ENCODE data around the gene ZNF619.

The ZNF619 gene

GRCh38 chr3:40494698-40495097 is 17.8 kb downstream of the ZNF619 start:
- Histone ChIP-seq H3K36me3 (ENCODE audit: control insufficient read depth, low read length) (no peaks in the 10 kb centered on the region), H3K4me1 (ENCODE audit: control insufficient read depth, low read length) (no peaks in the 10 kb centered on the region), H3K9me2 (replicated peaks; ENCODE audit: control insufficient read depth, low read length) (no peaks in the 10 kb centered on the region), H3K27me3 (ENCODE audit: control insufficient read depth, low read length) (no peaks in the 10 kb centered on the region), H3K4me2 (ENCODE audit: low read length) (no peak overlapping the region), H3K27ac (ENCODE audit: low read depth, low read length) (no peak overlapping the region), H3K9me3 (ENCODE audit: control insufficient read depth, insufficient read depth, low read length) (no peaks in the 10 kb centered on the region), H4K20me1 (ENCODE audit: control insufficient read depth, insufficient read depth, low read depth, low read length) (no peaks in the 10 kb centered on the region), H3F3A (ENCODE audit: control insufficient read depth, insufficient read depth) (no peaks in the 10 kb centered on the region), H3K79me2 (ENCODE audit: control insufficient read depth, low read length) (no peaks in the 10 kb centered on the region), H3K4me3 (ENCODE audit: low read length) (no peak overlapping the region)
- no peak for TF ChIP-seq EZH2phosphoT487 (IDR thresholded peaks at IDR 0.05; ENCODE audit: borderline replicate concordance, low read length)
- no peak for TF ChIP-seq CTCF (IDR thresholded peaks at IDR 0.05; ENCODE audit: low read depth, low read length, poor library complexity, severe bottlenecking)

- no peaks in the 10 kb centered on the region for H3F3A ChIP-seq (ENCODE audit: control insufficient read depth, insufficient read depth)
Measured at GRCh38 chr3:40497288-40497687, 20.4 kb downstream of the ZNF619 start.

GRCh38 chr3:40499952-40500351 is 23.0 kb downstream of the ZNF619 start:
- TF ChIP-seq EZH2phosphoT487 (IDR thresholded peaks at IDR 0.05; ENCODE audit: borderline replicate concordance, low read length), result no peak
- TF ChIP-seq CTCF (IDR thresholded peaks at IDR 0.05; ENCODE audit: low read depth, low read length, poor library complexity, severe bottlenecking), result no peak
- Histone ChIP-seq H3K4me3 (ENCODE audit: low read length) (no peak overlapping the region), H4K20me1 (ENCODE audit: control insufficient read depth, insufficient read depth, low read depth, low read length) (no peaks in the 10 kb centered on the region), H3K27ac (ENCODE audit: low read depth, low read length) (no peak overlapping the region), H3K9me3 (ENCODE audit: control insufficient read depth, insufficient read depth, low read length) (no peaks in the 10 kb centered on the region), H3K27me3 (ENCODE audit: control insufficient read depth, low read length) (no peaks in the 10 kb centered on the region), H3K79me2 (ENCODE audit: control insufficient read depth, low read length) (no peaks in the 10 kb centered on the region), H3K4me2 (ENCODE audit: low read length) (no peak overlapping the region), H3K4me1 (ENCODE audit: control insufficient read depth, low read length) (no peaks in the 10 kb centered on the region), H3K9me2 (replicated peaks; ENCODE audit: control insufficient read depth, low read length) (no peaks in the 10 kb centered on the region), H3F3A (ENCODE audit: control insufficient read depth, insufficient read depth) (no peaks in the 10 kb centered on the region), H3K36me3 (ENCODE audit: control insufficient read depth, low read length) (no peaks in the 10 kb centered on the region)

More at GRCh38 chr3:40497288-40497687, 20.4 kb downstream of the ZNF619 start:
- Histone ChIP-seq H4K20me1 (ENCODE audit: control insufficient read depth, insufficient read depth, low read depth, low read length) (no peaks in the 10 kb centered on the region), H3K4me1 (ENCODE audit: control insufficient read depth, low read length) (no peaks in the 10 kb centered on the region), H3K79me2 (ENCODE audit: control insufficient read depth, low read length) (no peaks in the 10 kb centered on the region), H3K4me3 (ENCODE audit: low read length) (no peak overlapping the region), H3K9me3 (ENCODE audit: control insufficient read depth, insufficient read depth, low read length) (no peaks in the 10 kb centered on the region), H3K36me3 (ENCODE audit: control insufficient read depth, low read length) (no peaks in the 10 kb centered on the region), H3K4me2 (ENCODE audit: low read length) (no peak overlapping the region), H3K27ac (ENCODE audit: low read depth, low read length) (no peak overlapping the region), H3K27me3 (ENCODE audit: control insufficient read depth, low read length) (no peaks in the 10 kb centered on the region), H3K9me2 (replicated peaks; ENCODE audit: control insufficient read depth, low read length) (no peaks in the 10 kb centered on the region)
- no peak for TF ChIP-seq CTCF (IDR thresholded peaks at IDR 0.05; ENCODE audit: low read depth, low read length, poor library complexity, severe bottlenecking)
- TF ChIP-seq EZH2phosphoT487 (IDR thresholded peaks at IDR 0.05; ENCODE audit: borderline replicate concordance, low read length), result no peak

GRCh38 chr3:40502034-40502433 is 25.1 kb downstream of the ZNF619 start:
- Histone ChIP-seq H3K4me1 (ENCODE audit: control insufficient read depth, low read length) (peaks cover 7% of the 10 kb centered on the region), H3K27ac (ENCODE audit: low read depth, low read length) (no peak overlapping the region), H3K27me3 (ENCODE audit: control insufficient read depth, low read length) (no peaks in the 10 kb centered on the region), H3F3A (ENCODE audit: control insufficient read depth, insufficient read depth) (no peaks in the 10 kb centered on the region), H4K20me1 (ENCODE audit: control insufficient read depth, insufficient read depth, low read depth, low read length) (no peaks in the 10 kb centered on the region), H3K4me3 (ENCODE audit: low read length) (no peak overlapping the region), H3K36me3 (ENCODE audit: control insufficient read depth, low read length) (no peaks in the 10 kb centered on the region), H3K9me3 (ENCODE audit: control insufficient read depth, insufficient read depth, low read length) (no peaks in the 10 kb centered on the region), H3K79me2 (ENCODE audit: control insufficient read depth, low read length) (no peaks in the 10 kb centered on the region), H3K4me2 (ENCODE audit: low read length) (no peak overlapping the region), H3K9me2 (replicated peaks; ENCODE audit: control insufficient read depth, low read length) (no peaks in the 10 kb centered on the region)
- no peak for TF ChIP-seq CTCF (IDR thresholded peaks at IDR 0.05; ENCODE audit: low read depth, low read length, poor library complexity, severe bottlenecking)
- no peak for TF ChIP-seq EZH2phosphoT487 (IDR thresholded peaks at IDR 0.05; ENCODE audit: borderline replicate concordance, low read length)

All from DOHH2 (cell line).